GM23338 (cell line): ENCODE data around the gene FBXO8.

Source experiments
- CTCF ChIP-seq, 2 experiments: fragments of 200-600 bp in 1 of 2; sonication (generic) in 1 of 2; conservative IDR thresholded peaks; 2 replicates each; pipeline versions ENCODE4 v1.5.1 to v1.6.1; 2016 to 2017; ENCODE audit warnings: antibody characterized with exemption in 2 of 2, low read depth in 2 of 2, mild to moderate bottlenecking in 2 of 2, moderate library complexity in 1 of 2
- EZH2 ChIP-seq: fragments of 200-600 bp; sonication (generic); IDR thresholded peaks from one replicate; pipeline ENCODE4 v1.8.0; 2017; ENCODE audit warnings: antibody characterized with exemption, mild to moderate bottlenecking, low read depth; ENCODE audit not compliant: unreplicated experiment
- EZH2phosphoT487 ChIP-seq: fragments of 200-600 bp; sonication (generic); IDR thresholded peaks from one replicate; pipeline ENCODE4 v1.8.1; 2018; ENCODE audit warnings: antibody characterized with exemption; ENCODE audit not compliant: unreplicated experiment
- JUNB ChIP-seq: IDR thresholded peaks from one replicate; pipeline ENCODE4 v1.6.1; 2016; ENCODE audit warnings: antibody characterized with exemption; ENCODE audit not compliant: unreplicated experiment
- NANOG ChIP-seq: IDR thresholded peaks from 2 replicates; pipeline ENCODE4 v1.6.1; 2016; ENCODE audit warnings: antibody characterized with exemption, borderline replicate concordance
- POLR2AphosphoS5 ChIP-seq: IDR thresholded peaks from 2 replicates; pipeline ENCODE4 v1.6.1; 2016; ENCODE audit warnings: antibody characterized with exemption, low read depth
- REST ChIP-seq: IDR thresholded peaks from one replicate; pipeline ENCODE4 v1.6.1; 2018; ENCODE audit warnings: antibody characterized with exemption; ENCODE audit not compliant: unreplicated experiment
- ZNF114 ChIP-seq: fragments of 250-450 bp; sonication (Bioruptor Pico); IDR thresholded peaks from 2 replicates; pipeline ENCODE4 v1.5.0; 2020; ENCODE audit warnings: mild to moderate bottlenecking, moderate library complexity

DNA sequence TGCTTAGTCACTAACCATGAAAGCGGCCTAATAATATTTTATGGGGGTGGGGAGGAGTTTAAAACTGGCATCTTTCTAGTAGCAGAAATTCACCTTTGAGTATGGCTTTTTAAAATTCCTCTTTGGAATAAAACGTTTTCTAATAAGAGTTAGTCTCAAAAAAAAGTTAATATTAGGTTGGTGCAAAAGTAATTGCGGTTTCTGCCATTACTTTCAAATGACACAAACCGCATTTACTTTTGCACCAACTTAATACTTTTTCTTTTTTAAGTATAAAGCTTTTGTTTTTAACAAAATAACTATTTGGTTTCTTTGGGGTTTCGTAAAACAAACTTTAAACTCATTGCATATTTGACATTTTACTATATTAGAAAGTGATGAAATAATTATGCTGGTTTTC is 68.4 kb downstream of the FBXO8 start:
- TF ChIP-seq EZH2 (peak; percentile 10), JUNB (no peak), CTCF (conservative IDR thresholded peaks at IDR 0.05; ENCODE audit: low read depth in 2 of 2) (no peak), REST (no peak), EZH2phosphoT487 (no peak), POLR2AphosphoS5 (no peak), ZNF114 (CRISPR knock-in tag) (no peak), NANOG (no peak)
